ENCODE measurements around the gene FGD5.
A peak's percentile ranks its signal among the peaks of the same experiment; 100 is the strongest.

The FGD5 gene

DNA sequence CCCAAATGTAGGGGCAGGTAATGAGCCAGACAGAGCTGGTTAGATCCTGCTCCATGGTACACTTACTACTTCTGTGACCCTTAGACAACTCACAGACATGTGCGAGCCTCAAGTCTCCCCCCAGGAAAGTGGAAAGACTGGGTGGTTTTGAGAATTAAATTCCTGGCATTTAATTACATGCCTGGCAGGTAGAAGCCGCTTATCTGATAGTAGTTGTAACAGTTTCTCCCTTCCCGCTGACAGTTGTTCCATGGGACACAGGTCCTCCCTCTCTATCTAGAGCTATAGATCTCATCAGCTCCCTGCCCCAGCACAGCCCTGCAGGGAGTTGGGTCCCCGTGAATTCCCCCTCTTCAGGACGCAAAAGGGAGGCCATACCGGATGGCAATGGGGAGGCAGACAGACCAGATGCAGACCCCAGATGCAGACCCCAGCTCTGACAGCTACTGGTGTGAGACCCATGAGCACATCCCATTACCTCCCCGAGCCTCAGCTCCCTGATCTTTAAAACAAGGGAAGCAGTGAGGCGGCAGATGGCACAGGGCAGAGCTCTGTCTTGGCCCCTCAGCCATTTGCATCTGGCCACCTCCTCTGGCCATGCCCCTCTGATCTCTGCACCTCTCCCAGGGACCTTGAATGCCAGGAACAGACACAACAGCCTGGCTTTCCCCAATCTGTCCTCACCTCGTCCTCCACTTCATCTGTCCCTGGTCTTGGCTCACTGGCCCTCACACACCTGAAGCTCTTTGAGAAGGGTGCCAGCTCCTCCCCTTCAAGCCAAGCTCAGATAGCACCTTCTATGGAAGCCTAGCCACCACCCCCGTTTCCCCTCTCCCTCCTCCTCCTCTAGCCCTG lies 94.5 kb downstream of the FGD5 start:
- no peak for TF ChIP-seq CTCF (conservative IDR thresholded peaks at IDR 0.05; ENCODE audit: low read depth, low read length)

GRCh38 chr3:14913926-14914778 lies 95.4 kb downstream of the FGD5 start:
- DNase-seq (ENCODE audit: low read depth) = no peak
- peak; percentile 17 for TF ChIP-seq CTCF (conservative IDR thresholded peaks at IDR 0.05; ENCODE audit: low read depth, low read length)
- H3K4me3 ChIP-seq (ENCODE audit: low read length) = no peak overlapping the region

More for the DNA sequence above, 94.5 kb downstream of the FGD5 start:
- no peak overlapping the region for H3K4me3 ChIP-seq (ENCODE audit: low read length)
- DNase-seq (ENCODE audit: low read depth) = no peak

DNA sequence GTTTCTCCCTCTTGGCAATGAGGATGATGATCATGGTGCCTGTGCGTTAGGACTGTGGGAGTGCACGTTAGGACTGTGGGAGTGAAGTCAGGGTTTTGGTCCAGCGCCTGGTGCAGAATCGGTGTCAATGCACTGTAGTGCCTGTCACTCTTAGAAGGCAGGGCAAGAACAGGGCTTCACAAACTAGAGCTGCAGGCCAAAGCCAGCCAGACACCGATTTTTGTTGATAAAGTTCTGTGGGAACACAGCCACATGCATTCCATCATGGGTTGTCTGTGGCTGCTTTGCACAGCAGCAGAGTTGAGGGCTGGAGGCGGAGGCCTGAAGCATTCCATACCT lies 96.0 kb downstream of the FGD5 start:
- DNase-seq (ENCODE audit: low read depth) = no peak
- no peak overlapping the region for H3K4me3 ChIP-seq (ENCODE audit: low read length)
- no peak for TF ChIP-seq CTCF (conservative IDR thresholded peaks at IDR 0.05; ENCODE audit: low read depth, low read length)

GRCh38 chr3:14915636-14916222 lies 97.0 kb downstream of the FGD5 start:
- no peak overlapping the region for H3K4me3 ChIP-seq (ENCODE audit: low read length)
- no peak for DNase-seq (ENCODE audit: low read depth)
- TF ChIP-seq CTCF (conservative IDR thresholded peaks at IDR 0.05; ENCODE audit: low read depth, low read length) = no peak

- no peak overlapping the region for H3K4me3 ChIP-seq (ENCODE audit: low read length)
- no peak for DNase-seq (ENCODE audit: low read depth)
- TF ChIP-seq CTCF (conservative IDR thresholded peaks at IDR 0.05; ENCODE audit: low read depth, low read length) = no peak
Observed at GRCh38 chr3:14918356-14918860, 99.6 kb downstream of the FGD5 start.

GRCh38 chr3:14920536-14920935 lies 101.8 kb downstream of the FGD5 start:
- no peak for TF ChIP-seq CTCF (conservative IDR thresholded peaks at IDR 0.05; ENCODE audit: low read depth, low read length)

More at GRCh38 chr3:14920536-14920935, 101.8 kb downstream of the FGD5 start:
- DNase-seq (ENCODE audit: low read depth) = no peak
- H3K4me3 ChIP-seq (ENCODE audit: low read length) = no peak overlapping the region
